Kidney capillary endothelial cell (primary cell): Measurements from ENCODE around the gene OR9G4.
A peak's percentile ranks its signal among the peaks of the same experiment; 100 is the strongest.

Experiments used
- DNase-seq: peaks from one replicate; pipeline ENCODE4 v3.0.0-alpha.2; 2018; ENCODE audit warnings: low spot score

The OR9G4 gene

GRCh38 chr11:56748597-56748996, at the start of gene OR9G4:
OR9G4 (minus strand) TSS chr11:56748697; CDS start chr11:56743766, 4,931 bp downstream.
- DNase-seq = no peak

DNA sequence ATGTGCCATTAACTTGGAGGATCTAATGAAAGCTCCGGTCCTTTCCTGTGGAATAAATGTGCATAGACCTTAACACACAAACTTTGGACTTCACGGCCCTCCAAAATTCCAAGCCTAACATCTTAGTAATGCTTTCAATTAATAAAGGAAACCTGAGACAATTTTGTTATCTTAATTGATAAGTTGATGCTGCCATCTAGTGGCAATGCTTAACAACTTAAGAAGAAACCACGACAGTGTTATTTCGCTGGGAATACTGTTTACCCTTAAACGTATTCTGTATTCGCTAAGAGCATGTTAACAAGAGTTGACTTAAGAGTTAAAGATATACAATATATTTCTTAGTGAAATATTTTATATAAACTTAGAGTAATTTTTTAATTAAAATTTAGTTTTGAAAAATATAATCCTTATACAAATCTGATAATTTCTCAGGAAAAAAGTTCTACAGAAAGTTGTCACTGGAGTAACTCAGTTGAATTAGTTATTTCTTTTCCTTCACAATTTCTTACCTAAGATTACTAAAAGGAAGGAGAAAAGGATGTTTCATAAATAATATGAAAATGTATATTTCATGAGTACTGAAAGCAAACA, 35.0 kb upstream of the OR9G4 start:
- peak; percentile 44 for DNase-seq

DNA sequence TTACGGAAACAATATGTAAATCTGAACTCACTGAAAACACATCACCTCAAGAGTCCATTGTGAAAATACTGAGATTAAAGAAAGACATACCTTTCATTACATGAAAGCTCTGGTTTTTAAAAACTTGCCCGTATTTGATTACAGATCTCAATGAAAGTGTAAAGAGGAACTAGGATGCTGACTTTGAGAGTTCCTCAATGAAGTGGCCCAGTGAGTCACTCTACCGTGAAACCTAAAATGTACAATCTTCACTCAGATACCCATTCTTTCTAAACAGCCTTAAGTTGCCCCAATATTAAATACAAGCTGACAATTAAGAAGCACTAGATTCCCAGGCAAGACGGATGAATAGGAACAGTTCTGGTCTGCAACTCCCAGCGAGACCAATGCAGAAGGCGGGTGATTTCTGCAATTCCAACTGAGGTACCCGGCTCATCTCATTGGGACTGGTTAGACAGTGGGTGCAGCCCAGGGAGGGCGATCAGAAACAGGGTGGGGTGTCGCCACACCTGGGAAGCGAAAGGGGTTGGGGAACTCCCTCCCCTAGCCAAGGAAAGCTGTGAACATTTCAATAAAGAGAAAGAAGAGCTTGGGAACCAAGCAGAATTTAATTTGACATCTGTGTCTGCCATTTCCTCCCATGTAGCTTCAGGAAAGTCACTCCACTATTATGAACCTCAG, 33.8 kb upstream of the OR9G4 start:
- DNase-seq = no peak

DNA sequence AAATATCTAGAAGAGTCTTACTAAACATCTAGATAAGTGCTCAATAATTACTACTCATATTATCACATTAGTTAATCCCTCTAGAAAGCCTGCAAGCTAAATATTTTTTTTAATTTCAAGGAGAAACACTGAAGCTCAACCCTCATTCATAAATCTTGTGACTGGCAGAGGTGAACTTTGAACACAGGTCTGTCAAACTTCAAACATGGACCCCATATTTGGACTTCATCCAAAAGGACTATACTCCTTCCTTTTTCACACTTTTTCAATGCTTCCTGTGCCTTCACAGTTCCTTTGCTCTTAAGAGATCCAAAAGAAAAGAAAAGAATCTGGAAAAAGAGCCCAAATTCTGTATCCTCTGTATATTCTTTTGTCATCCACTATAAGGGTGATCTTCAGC, 28.3 kb upstream of the OR9G4 start:
- no peak for DNase-seq

- no peak for DNase-seq
Measured at GRCh38 chr11:56764976-56765375, 16.5 kb upstream of the OR9G4 start.

GRCh38 chr11:56751480-56751879, 3.0 kb upstream of the OR9G4 start:
- no peak for DNase-seq

- DNase-seq = no peak
Measured at GRCh38 chr11:56750190-56750589, 1.7 kb upstream of the OR9G4 start.

- DNase-seq = no peak
Measured at GRCh38 chr11:56740886-56741285, 7.6 kb downstream of the OR9G4 start.

DNA sequence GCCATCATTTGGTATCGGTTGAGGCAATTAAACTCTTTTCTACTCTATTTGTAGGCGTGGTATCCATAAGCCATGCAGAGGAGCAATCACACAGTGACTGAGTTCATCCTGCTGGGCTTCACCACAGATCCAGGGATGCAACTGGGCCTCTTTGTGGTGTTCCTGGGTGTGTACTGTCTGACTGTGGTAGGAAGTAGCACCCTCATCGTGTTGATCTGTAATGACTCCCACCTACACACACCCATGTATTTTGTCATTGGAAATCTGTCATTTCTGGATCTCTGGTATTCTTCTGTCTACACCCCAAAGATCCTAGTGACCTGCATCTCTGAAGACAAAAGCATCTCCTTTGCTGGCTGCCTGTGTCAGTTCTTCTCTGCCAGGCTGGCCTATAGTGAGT, 8.4 kb downstream of the OR9G4 start:
- DNase-seq = no peak

DNA sequence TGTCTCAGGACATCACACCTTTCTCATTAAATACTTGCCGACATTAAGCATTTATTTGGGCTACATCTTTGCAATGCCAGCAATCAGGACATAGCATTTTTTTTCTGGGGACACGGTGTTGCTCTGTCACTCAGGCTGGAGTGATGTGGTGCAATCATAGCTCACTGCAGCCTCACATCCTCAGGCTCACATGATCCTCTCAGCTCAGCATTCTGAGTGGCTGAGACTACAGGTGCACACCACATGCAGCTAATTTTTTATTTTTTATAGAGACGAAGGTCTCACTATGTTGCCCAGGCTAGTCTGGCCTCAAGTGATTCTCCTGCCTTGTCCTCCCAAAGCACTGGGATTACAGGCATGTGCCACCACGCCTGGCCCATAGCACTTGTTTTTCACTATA, 28.0 kb downstream of the OR9G4 start:
- DNase-seq = no peak

GRCh38 chr11:56716379-56716854, 32.1 kb downstream of the OR9G4 start:
- no peak for DNase-seq

- DNase-seq = no peak
Measured at GRCh38 chr11:56714206-56714605, 34.3 kb downstream of the OR9G4 start.

- DNase-seq = no peak
Measured at GRCh38 chr11:56706486-56706885, 42.0 kb downstream of the OR9G4 start.

- no peak for DNase-seq
Measured at GRCh38 chr11:56705784-56706396, 42.6 kb downstream of the OR9G4 start.

DNA sequence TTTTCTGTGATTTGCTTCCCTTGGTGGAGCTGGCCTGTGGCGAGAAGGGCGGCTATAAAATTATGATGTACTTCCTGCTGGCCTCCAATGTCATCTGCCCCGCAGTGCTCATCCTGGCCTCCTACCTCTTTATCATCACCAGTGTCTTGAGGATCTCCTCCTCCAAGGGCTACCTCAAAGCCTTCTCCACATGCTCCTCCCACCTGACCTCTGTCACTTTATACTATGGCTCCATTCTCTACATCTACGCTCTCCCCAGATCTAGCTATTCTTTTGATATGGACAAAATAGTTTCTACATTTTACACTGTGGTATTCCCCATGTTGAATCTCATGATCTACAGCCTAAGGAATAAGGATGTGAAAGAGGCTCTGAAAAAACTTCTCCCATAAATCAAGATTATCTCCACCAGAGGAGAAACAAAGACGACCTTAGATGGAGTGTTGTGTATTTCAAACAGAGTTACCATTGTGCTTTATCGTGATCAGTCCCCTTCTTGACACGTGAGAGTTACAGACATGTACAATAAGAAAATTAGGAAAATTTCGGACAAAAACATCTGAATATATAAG, 47.5 kb downstream of the OR9G4 start:
- no peak for DNase-seq

- no peak for DNase-seq
Measured at GRCh38 chr11:56700242-56700913, 48.1 kb downstream of the OR9G4 start.

GRCh38 chr11:56698795-56699194, 49.7 kb downstream of the OR9G4 start, which contains the start of gene OR9G1:
OR9G1 (plus strand) TSS chr11:56699095; CDS start chr11:56700388, 1,293 bp downstream.
- no peak for DNase-seq

DNA sequence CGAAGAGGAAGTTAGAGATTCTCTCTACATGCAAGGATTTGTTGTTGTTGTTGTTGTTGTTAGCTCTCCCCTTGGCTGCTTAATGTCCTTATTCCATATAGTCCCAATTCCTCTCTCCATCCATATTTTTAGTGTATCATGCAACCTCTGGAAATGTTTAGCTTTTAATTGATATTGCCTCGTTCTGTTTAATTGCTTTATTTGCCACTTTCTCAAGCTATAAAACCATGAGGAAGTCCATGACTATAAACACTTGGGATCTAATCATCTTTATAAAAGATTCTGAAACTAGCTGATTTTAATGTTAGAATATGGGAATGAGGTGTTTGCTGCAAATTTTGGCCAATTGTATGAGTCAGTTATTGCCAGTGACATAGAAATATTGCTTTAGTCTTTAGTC, 55.1 kb downstream of the OR9G4 start:
- DNase-seq = no peak
